Measurements from ENCODE around the gene SLC4A9.

SLC4A9 gene

DNA sequence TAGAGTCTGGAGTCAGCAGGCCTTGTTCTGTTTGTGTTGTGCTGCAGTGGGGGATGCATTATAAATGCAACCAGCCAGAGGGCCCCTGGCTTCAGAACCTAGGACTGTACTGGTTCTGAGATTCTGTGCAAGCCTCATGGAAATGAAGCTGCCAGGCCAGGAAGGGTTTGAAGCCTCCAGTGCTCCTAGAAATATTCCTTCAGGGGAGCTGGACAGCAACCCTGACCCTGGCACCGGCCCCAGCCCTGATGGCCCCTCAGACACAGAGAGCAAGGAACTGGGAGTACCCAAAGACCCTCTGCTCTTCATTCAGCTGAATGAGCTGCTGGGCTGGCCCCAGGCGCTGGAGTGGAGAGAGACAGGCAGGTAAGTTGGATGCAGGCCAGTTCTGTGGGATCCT lies at the start of gene SLC4A9:
TSS of gene SLC4A9 (plus strand) at position 94 of the 400 bp plus-strand sequence. CDS start at position 137, 43 bp downstream.
- no peak for DNase-seq

- no peak for DNase-seq
Observed at GRCh38 chr5:140310434-140310833, 49.6 kb upstream of the SLC4A9 start.

DNA sequence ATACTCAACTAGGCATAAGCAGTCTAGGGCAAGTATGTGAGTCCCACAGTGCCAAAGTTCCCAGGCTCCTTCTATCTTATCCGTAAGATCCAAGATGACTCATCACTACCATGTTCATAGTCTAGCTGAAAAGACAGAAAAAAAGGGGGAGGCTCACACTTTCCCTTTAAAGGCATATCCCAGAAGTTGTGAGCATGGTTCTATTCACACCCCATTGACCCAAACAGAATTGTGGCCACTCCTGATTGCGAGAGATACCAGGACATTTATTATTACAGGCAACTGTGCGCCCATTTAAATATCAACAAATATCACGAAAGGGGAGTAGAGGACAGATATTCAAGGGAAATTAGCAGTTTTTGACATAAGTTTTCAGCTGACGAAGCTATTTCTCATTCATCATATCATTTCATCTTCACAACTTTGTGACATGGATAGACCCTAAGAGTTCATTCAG lies 49.0 kb upstream of the SLC4A9 start:
- DNase-seq = no peak

GRCh38 chr5:140312067-140312790 lies 47.8 kb upstream of the SLC4A9 start:
- DNase-seq = no peak

DNA sequence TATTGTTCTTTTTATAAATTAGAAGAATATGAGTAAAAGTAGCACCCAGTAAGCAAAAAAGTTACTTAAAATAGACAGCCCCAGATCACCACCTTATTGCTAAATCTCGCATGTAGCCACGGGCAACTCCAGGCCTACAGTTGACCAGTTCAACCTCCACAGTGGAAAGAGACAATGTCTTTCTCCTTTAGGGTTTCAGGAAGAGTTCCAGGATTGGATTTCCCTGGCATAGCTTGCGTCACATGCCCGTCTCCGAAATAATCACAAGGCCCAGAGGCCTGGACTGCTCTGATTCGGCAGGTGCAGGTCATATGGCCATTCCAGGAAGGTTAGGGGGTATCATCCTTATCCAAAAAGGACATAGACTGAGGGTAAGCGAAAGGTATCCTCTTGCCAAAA lies 47.2 kb upstream of the SLC4A9 start:
- no peak for DNase-seq

DNA sequence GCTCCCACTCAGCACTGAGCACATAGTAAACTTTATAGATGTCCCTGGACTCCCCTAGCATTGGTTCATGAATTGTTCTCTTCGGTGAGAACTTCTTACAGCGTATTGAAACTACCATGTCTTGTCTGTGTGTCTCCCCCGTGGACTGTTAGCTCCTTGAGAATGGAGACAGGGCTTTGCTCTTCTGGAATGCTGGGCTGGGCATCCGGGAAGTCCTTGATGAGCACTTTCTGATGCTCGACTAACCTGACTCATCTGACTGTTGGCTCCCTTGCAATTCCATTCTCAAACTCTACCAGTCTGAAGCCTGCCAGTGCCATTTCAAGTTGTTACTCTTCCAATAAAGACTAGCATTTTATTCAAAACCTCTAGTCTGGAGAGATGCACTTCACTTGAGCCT lies 42.1 kb upstream of the SLC4A9 start:
- no peak for DNase-seq

GRCh38 chr5:140318792-140319191 lies 41.2 kb upstream of the SLC4A9 start:
- DNase-seq = no peak

GRCh38 chr5:140319833-140320232 lies 40.2 kb upstream of the SLC4A9 start:
- no peak for DNase-seq

DNA sequence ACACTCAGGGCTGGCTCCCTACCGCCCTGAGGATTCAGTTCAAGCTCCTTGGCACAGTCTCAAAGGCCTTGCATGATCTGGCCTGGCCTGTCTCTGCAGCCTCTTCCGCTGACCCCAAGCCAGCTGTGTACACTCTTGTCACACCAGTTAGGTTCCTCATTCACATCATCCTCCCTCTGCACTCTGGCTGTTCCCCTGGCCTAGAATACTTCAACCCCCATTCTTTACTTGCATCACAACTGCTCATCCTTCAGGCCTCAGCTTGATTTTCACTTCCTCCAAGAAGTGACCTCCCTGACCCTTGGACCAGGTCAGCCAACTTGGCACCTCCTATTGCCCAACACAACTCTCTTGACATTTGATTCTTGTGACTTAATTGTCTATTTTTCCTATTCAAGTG lies 38.2 kb upstream of the SLC4A9 start:
- no peak for DNase-seq

GRCh38 chr5:140322751-140323731 lies 37.0 kb upstream of the SLC4A9 start:
- no peak for DNase-seq

DNA sequence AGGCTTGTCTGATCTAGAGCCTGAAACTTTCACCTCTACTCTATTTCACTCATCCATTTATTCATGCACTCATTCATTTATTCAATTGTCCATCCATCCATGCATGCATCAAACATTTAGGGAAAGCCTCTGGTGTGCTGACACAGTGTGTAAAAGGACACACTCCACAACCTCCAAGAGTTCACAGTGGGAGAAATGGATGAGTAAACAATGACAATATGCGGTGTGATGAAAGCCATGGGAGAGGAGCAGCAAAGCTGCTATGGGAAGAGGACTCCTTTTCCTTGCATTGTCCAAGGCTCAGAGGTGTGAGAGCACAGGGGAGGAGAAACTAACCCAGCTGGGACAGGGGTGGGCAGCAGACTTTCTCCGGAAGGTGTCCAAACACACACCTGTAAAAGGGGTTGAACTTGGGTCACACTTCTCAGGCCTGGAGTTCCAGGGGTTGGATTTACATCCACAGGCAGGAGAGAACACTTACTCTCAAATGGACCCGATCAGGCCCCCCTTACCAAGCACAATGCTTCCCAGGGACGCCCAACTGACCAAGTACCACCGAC lies 35.9 kb upstream of the SLC4A9 start:
- no peak for DNase-seq

- DNase-seq = no peak
Observed at GRCh38 chr5:140324617-140325241, 35.3 kb upstream of the SLC4A9 start.

DNA sequence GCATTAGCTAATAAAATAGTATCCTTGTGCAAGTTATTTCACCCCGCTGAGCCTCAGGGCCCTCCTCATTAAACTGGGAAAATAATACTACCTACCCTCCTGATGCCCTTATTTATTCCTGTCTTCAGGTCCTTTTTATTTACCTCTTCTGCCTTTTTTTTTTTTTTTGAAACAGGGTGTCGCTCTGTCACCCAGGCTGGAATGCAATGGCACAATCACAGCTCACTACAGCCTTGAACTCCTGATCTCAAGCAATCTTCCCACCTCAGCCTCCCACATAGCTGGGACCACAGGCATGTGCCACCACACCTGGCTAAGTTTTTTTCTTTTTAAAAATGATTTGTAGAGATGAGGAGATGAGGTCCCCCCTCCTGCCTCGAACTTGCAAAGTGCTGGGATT lies 34.5 kb upstream of the SLC4A9 start:
- no peak for DNase-seq

DNA sequence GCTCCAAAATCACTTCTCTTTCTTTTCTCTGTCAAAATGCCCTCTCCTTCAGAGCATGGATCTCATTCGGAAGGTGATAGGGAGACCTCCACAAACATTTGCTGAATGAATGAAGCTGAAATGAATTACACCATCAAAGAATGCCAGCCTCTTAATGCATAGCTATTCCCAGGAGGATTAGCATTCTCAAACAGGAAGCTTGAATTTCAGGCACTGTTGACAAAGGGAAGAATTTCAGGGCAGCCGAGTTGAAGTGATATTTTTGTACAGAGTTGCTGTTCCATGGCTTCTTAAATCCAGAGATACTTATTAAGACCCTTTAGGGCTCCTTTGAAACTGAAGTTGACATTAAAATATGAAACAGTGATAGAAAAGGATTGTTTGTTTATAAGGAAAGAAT lies 32.4 kb upstream of the SLC4A9 start:
- no peak for DNase-seq

DNA sequence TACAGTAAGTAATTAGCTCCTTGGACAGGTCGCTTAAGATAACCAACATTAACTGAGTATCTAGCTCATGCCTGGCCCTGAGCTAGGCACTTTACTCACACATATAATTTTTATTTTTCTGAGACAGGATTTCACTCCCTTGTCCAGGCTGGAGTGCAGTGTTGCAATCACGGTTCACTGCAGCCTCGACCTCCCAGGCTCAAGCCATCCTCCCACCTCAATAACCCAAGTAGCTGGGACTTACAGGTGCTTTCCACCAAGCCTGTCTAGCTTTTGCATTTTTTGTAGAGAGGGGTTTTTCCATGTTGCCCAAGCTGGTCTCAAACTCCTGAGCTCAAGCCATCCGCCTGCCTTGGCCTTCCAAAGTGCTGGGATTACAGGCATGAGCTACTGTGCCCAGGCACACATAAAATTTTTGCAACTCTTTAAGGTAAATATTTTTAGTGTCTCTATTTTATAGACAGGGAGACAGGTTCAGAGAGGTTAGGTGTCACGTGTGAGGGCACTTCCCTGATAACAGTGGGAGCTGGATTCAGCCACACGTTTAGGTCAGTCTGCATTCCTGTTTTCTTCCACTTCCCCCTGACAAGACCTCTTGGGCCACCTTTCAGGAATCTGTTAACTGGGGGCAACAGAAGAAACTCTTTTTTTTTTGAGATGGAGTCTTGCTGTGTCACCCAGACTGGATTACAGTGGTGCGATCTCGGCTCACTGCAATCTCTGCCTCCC lies 31.8 kb upstream of the SLC4A9 start:
- no peak for DNase-seq

DNA sequence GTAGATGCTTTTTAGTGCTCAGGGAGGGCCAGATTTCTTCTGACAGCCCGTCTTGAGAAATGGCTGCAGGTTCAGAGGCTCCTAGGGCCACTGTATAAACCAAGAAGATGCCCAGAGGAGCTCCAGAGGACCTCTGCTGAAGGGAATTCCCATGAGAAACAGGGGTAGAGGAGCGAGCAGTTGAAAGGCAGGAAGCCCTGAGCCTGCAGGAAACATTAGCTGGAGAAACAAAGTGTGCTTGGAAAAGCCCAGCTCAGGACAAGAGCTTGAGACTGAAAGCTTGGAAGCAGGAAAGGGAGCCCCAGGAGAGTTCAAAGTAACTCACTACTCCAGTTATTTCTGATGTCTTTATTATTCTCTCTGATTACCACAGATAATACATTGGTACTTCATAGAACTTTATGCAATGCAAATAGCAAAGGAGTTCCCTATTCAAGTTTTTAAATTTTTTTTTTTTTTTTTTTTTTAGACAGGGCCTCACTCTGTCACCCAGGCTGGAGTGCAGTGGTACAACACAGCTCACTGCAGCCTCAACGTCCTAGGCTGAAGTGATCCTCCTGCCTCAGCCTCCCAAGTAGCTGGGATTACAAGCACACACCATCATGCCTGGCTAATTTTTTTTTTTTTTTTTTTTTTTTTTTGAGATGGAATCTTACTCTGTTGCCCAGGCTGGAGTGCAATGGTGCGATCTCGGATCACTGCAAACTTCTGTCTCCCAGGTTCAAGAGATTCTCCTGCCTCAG lies 30.1 kb upstream of the SLC4A9 start:
- no peak for DNase-seq

GRCh38 chr5:140331638-140332037 lies 28.4 kb upstream of the SLC4A9 start:
- no peak for DNase-seq

DNA sequence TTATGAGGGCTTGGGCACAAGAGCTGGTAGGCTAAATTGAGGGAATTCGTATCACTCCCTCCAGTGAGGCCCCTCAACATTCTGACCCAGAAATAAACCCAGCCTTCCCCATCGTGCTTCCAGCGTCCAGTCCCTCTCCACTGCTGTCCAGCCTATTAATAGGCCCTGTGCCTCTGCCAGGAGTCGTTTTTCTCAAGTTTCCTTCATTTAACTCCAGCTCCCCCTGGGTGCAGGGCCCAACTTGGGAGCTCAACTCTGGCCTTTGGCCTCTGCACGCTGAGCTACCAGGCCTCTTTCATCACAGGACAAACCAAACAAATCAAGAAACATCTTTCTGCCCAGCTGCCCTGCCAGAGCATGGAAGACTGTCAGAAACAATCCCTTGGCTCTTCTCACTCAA lies 23.6 kb upstream of the SLC4A9 start:
- no peak for DNase-seq

- no peak for DNase-seq
Observed at GRCh38 chr5:140337880-140338279, 22.1 kb upstream of the SLC4A9 start.

GRCh38 chr5:140338336-140338735 lies 21.7 kb upstream of the SLC4A9 start:
- no peak for DNase-seq

DNA sequence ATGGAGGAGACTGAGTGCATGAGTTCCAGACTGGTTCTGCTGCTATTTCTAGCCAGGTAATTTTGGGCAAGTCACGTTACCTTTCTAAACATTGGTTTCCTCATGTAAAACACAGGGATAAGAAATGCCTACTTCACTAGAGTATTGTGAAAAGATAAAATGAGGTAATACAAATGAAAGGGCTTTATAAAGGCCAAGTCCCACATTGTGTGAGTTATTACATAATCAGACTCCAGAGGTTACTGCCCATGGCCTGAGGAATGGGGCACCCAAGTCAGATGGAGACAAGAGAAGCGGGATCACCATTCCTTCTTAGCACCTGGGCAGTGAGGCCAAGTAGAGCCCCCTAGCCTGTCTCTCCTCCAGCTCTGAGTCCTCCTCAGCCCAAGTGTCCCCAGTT lies 21.1 kb upstream of the SLC4A9 start:
- DNase-seq = no peak

DNA sequence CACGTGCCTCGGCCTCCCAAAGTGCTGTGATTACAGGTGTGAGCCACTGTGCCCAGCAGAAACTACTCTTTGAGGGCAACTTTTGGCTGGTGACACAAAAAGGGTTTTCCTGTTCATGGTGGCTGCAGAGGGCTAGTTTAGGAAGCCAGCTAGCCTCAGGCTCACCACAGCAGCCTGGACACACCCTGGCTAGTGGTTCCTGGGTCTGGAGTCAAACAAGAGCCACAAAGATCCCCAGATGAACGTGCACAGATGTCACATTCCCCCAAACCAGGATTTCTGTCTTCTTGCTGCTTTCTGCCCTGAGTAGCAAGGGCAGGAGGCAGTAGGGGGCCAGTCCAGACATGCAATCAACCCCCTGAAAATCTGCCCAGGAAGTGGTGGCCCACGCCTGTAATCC lies 20.4 kb upstream of the SLC4A9 start:
- DNase-seq = no peak

Data from activated naive CD4-positive, alpha-beta T cell treated with anti-CD3 and anti-CD28 coated beads, Interleukin-2, amount 50 U/mL, for 16 hours (primary cell).